PC-9 (cell line): ENCODE data around the gene LRRC4C. TPM values are rescaled to one million over a fixed set of nuclear protein-coding genes. Genes with fewer than 3 reads are reported as not detected.

Experiments used
- BruUV-seq: library from RNA; stranded (reverse); fragments of 400-500 nt; replicated peaks from 2 replicates; lab custom pipeline; 2021; lab: Mats Ljungman, UMichigan
- CTCF ChIA-PET: fragments of 300-600 bp; sonication (Branson Sonifier 250); formaldehyde crosslinking; loops from one replicate; lab custom pipeline; 2022; ENCODE audit warnings: antibody characterized with exemption; lab: Charles Lee
- POLR2A ChIA-PET: fragments of 300-600 bp; sonication (Branson Sonifier 250); formaldehyde crosslinking; loops from one replicate; lab custom pipeline; 2022; ENCODE audit warnings: antibody characterized with exemption; ENCODE audit not compliant: unreplicated experiment; lab: Charles Lee
- DNase-seq, 2 experiments: peaks; one replicate each; pipeline versions ENCODE4 v3.0.0 to v3.0.0-alpha.2; 2015 to 2022; ENCODE audit warnings: mixed read lengths in 1 of 2
- H2AFZ ChIP-seq: fragments of 200-600 bp; sonication (generic); 2 replicates; pipeline ENCODE4 v1.8.1; 2017; ENCODE audit warnings: antibody characterized with exemption
- H3F3A ChIP-seq: fragments of 200-600 bp; sonication (generic); 2 replicates; pipeline ENCODE4 v1.8.1; 2017; ENCODE audit warnings: antibody characterized with exemption, mild to moderate bottlenecking, low read depth; ENCODE audit not compliant: insufficient read depth
- H3K27ac ChIP-seq: fragments of 200-600 bp; sonication (generic); 2 replicates; pipeline ENCODE4 v1.6.1; 2016; ENCODE audit warnings: mixed run types
- H3K27me3 ChIP-seq: fragments of 200-600 bp; sonication (generic); 2 replicates; pipeline ENCODE4 v1.6.1; 2016; ENCODE audit warnings: low read depth, mixed run types; ENCODE audit not compliant: insufficient read depth
- H3K36me3 ChIP-seq: fragments of 200-600 bp; sonication (generic); 2 replicates; pipeline ENCODE4 v1.6.1; 2016; ENCODE audit warnings: low read depth, mixed run types
- H3K4me1 ChIP-seq: fragments of 200-600 bp; sonication (generic); replicated peaks from 2 replicates; pipeline ENCODE4 v1.6.1; 2016; ENCODE audit warnings: mixed run types; ENCODE audit not compliant: insufficient read depth
- H3K4me2 ChIP-seq: fragments of 200-600 bp; sonication (generic); 2 replicates; pipeline ENCODE4 v1.6.1; 2017; ENCODE audit warnings: mixed run types
- H3K4me3 ChIP-seq: fragments of 200-600 bp; sonication (generic); 2 replicates; pipeline ENCODE4 v1.6.1; 2016; ENCODE audit warnings: mixed run types
- H3K79me2 ChIP-seq: fragments of 200-600 bp; sonication (generic); 2 replicates; pipeline ENCODE4 v1.6.1; 2017; ENCODE audit warnings: low read depth, mixed run types
- H3K9me2 ChIP-seq: fragments of 200-600 bp; sonication (generic); 2 replicates; pipeline ENCODE4 v1.8.1; 2017; ENCODE audit warnings: mild to moderate bottlenecking; ENCODE audit not compliant: insufficient read depth
- H3K9me3 ChIP-seq: fragments of 200-600 bp; sonication (generic); 2 replicates; pipeline ENCODE4 v1.8.1; 2016; ENCODE audit warnings: low read depth; ENCODE audit not compliant: insufficient read depth
- H4K20me1 ChIP-seq: fragments of 200-600 bp; sonication (generic); 2 replicates; pipeline ENCODE4 v1.8.1; 2017; ENCODE audit not compliant: insufficient read depth
- CTCF ChIP-seq: fragments of 200-600 bp; sonication (generic); conservative IDR thresholded peaks from 2 replicates; pipeline ENCODE4 v1.6.1; 2017; ENCODE audit warnings: mixed run types, antibody characterized with exemption, mild to moderate bottlenecking, moderate library complexity
- EZH2 ChIP-seq: fragments of 200-600 bp; sonication (generic); IDR thresholded peaks from 2 replicates; pipeline ENCODE4 v1.8.0; 2017; ENCODE audit warnings: antibody characterized with exemption, low read depth
- intact Hi-C: fragments of 100-400 bp; cut with micrococcal nuclease; formaldehyde crosslinking; loops from one replicate; pipeline ENCODE4 v1.10.0; 2022; ENCODE audit not compliant: unreplicated experiment
- total RNA-seq: library from RNA; stranded (reverse); gene quantifications from 2 replicates; pipeline ENCODE4 v1.2.3, GENCODE V29; 2021

The LRRC4C gene
- total RNA-seq, 1 experiment from 2014 or later = not detected

GRCh38 chr11:40716344-40717130 is 742.9 kb downstream of the LRRC4C start:
- Histone ChIP-seq H3K27me3 (peaks cover 3% of the 10 kb centered on the region; the same call in 1 of the 2 replicates), H3K9me2 (no peaks in the 10 kb centered on the region), H3K4me3 (no peak overlapping the region), H3F3A (no peaks in the 10 kb centered on the region), H3K27ac (no peak overlapping the region), H3K4me2 (no peak overlapping the region), H3K36me3 (no peaks in the 10 kb centered on the region), H3K9me3 (no peaks in the 10 kb centered on the region), H4K20me1 (no peaks in the 10 kb centered on the region), H3K4me1 (no peaks in the 10 kb centered on the region), H3K79me2 (no peaks in the 10 kb centered on the region), H2AFZ (no peak overlapping the region)
- intact Hi-C loops = no loop called here
- no peak for DNase-seq
- ChIA-PET CTCF (no interaction called here), POLR2A (no interaction called here)
- TF ChIP-seq CTCF (no peak), EZH2 (no peak)
- BruUV-seq = no TSS peak

GRCh38 chr11:40713083-40713482 is 746.4 kb downstream of the LRRC4C start:
- Histone ChIP-seq H3K27ac (no peak overlapping the region), H3K4me1 (no peaks in the 10 kb centered on the region), H2AFZ (no peak overlapping the region), H3K4me2 (no peak overlapping the region), H3F3A (no peaks in the 10 kb centered on the region), H3K4me3 (no peak overlapping the region), H3K9me2 (no peaks in the 10 kb centered on the region), H3K9me3 (no peaks in the 10 kb centered on the region), H3K27me3 (no peaks in the 10 kb centered on the region; the same call in 1 of the 2 replicates), H4K20me1 (no peaks in the 10 kb centered on the region), H3K79me2 (no peaks in the 10 kb centered on the region), H3K36me3 (no peaks in the 10 kb centered on the region)
- no TSS peak for BruUV-seq
- DNase-seq = no peak
- intact Hi-C loops = no loop called here
- CTCF ChIA-PET = no interaction called here
- POLR2A ChIA-PET = no interaction called here
- no peak for TF ChIP-seq CTCF
- TF ChIP-seq EZH2 = no peak

GRCh38 chr11:40701027-40701426 is 758.4 kb downstream of the LRRC4C start:
- no peaks in the 10 kb centered on the region for H3K27me3 ChIP-seq
- no peaks in the 10 kb centered on the region for H3K4me1 ChIP-seq
- BruUV-seq = no TSS peak
- H3K9me2 ChIP-seq = 0 out of 2 replicates have a peak, but pooled peaks cover 5% of the 10 kb centered on the region
- no peaks in the 10 kb centered on the region for H3F3A ChIP-seq
- H3K27ac ChIP-seq = no peak overlapping the region
- intact Hi-C loops = no loop called here
- TF ChIP-seq CTCF (no peak), EZH2 (no peak)
- H3K79me2 ChIP-seq = no peaks in the 10 kb centered on the region
- H4K20me1 ChIP-seq = no peaks in the 10 kb centered on the region
- H3K9me3 ChIP-seq = no peaks in the 10 kb centered on the region
- ChIA-PET POLR2A (no interaction called here), CTCF (no interaction called here)
- DNase-seq = no peak
- H3K4me3 ChIP-seq = no peak overlapping the region
- H3K4me2 ChIP-seq = no peak overlapping the region
- H2AFZ ChIP-seq = no peak overlapping the region
- H3K36me3 ChIP-seq = no peaks in the 10 kb centered on the region
